HG02852 (cell line): ENCODE results near the gene RBMS2.

Experiments used
- ATAC-seq: cut with Tn5 transposase; IDR thresholded peaks from one replicate; pipeline ENCODE4 v1.9.1; 2021; ENCODE audit warnings: mild to moderate bottlenecking, moderate library complexity; ENCODE audit not compliant: unreplicated experiment

Gene RBMS2

GRCh38 chr12:56578983-56579546 lies 57.4 kb downstream of the RBMS2 start:
- ATAC-seq, result no peak

GRCh38 chr12:56581418-56582145 lies 60.0 kb downstream of the RBMS2 start:
- ATAC-seq, result no peak

- ATAC-seq, result no peak
Measured at GRCh38 chr12:56585098-56585497, 63.5 kb downstream of the RBMS2 start.

GRCh38 chr12:56589783-56590182 lies 68.2 kb downstream of the RBMS2 start:
- no peak for ATAC-seq

- ATAC-seq, result no peak
Measured at GRCh38 chr12:56590237-56590830, 68.7 kb downstream of the RBMS2 start.

- no peak for ATAC-seq
Measured at GRCh38 chr12:56591126-56591525, 69.5 kb downstream of the RBMS2 start.

GRCh38 chr12:56591961-56592360 lies 70.3 kb downstream of the RBMS2 start:
- ATAC-seq, result no peak

- ATAC-seq, result no peak
Measured at GRCh38 chr12:56593909-56594621, 72.4 kb downstream of the RBMS2 start.

- no peak for ATAC-seq
Measured at GRCh38 chr12:56596815-56597214, 75.2 kb downstream of the RBMS2 start.

GRCh38 chr12:56599041-56599440 lies 77.4 kb downstream of the RBMS2 start:
- no peak for ATAC-seq

- no peak for ATAC-seq
Measured at GRCh38 chr12:56599797-56600196, 78.2 kb downstream of the RBMS2 start.

GRCh38 chr12:56600753-56601152 lies 79.1 kb downstream of the RBMS2 start:
- ATAC-seq, result no peak

- ATAC-seq, result no peak
Measured at GRCh38 chr12:56601503-56601902, 79.9 kb downstream of the RBMS2 start.

GRCh38 chr12:56602239-56602638 lies 80.6 kb downstream of the RBMS2 start:
- no peak for ATAC-seq

- ATAC-seq, result no peak
Measured at GRCh38 chr12:56604355-56604754, 82.7 kb downstream of the RBMS2 start.

- no peak for ATAC-seq
Measured at GRCh38 chr12:56614627-56615026, 93.0 kb downstream of the RBMS2 start.

- ATAC-seq, result no peak
Measured at GRCh38 chr12:56616244-56616643, 94.6 kb downstream of the RBMS2 start.

- ATAC-seq, result no peak
Measured at GRCh38 chr12:56616925-56617324, 95.3 kb downstream of the RBMS2 start.

- no peak for ATAC-seq
Measured at GRCh38 chr12:56622535-56622934, 100.9 kb downstream of the RBMS2 start.

- ATAC-seq, result no peak
Measured at GRCh38 chr12:56626701-56627100, 105.1 kb downstream of the RBMS2 start.

- ATAC-seq, result no peak
Measured at GRCh38 chr12:56628671-56629458, 107.2 kb downstream of the RBMS2 start.
